Activated T-helper 1 cell treated with anti-CD3 and anti-CD28 coated beads, Interleukin-2, amount 50 U/mL, for 16 hours (primary cell): ENCODE results near the gene UBL3.

Source experiments
- DNase-seq, 2 donors: peaks; one replicate each; pipeline ENCODE4 v3.0.0-alpha.2; 2020; ENCODE audit warnings: low read depth in 1 of 2, low spot score in 1 of 2

Gene UBL3

GRCh38 chr13:29810898-29811297, 39.5 kb downstream of the UBL3 start:
- no peak for DNase-seq

GRCh38 chr13:29810145-29810742, 40.2 kb downstream of the UBL3 start:
- DNase-seq, result no peak

- no peak for DNase-seq
Observed at GRCh38 chr13:29808264-29808663, 42.2 kb downstream of the UBL3 start.

GRCh38 chr13:29805994-29806979, 44.1 kb downstream of the UBL3 start:
- no peak for DNase-seq

- no peak for DNase-seq
Observed at GRCh38 chr13:29803221-29803620, 47.2 kb downstream of the UBL3 start.

GRCh38 chr13:29802621-29803020, 47.8 kb downstream of the UBL3 start:
- DNase-seq, result no peak

- no peak for DNase-seq
Observed at GRCh38 chr13:29801737-29802305, 48.6 kb downstream of the UBL3 start.

- DNase-seq, result no peak
Observed at GRCh38 chr13:29801102-29801501, 49.3 kb downstream of the UBL3 start.

GRCh38 chr13:29800687-29801086, 49.7 kb downstream of the UBL3 start:
- no peak for DNase-seq

- DNase-seq, result no peak
Observed at GRCh38 chr13:29799041-29799440, 51.4 kb downstream of the UBL3 start.

- DNase-seq, result no peak
Observed at GRCh38 chr13:29791997-29792780, 58.2 kb downstream of the UBL3 start.

GRCh38 chr13:29791508-29791907, 58.9 kb downstream of the UBL3 start:
- DNase-seq, result no peak

GRCh38 chr13:29786698-29787097, 63.7 kb downstream of the UBL3 start:
- DNase-seq, result no peak

- DNase-seq, result no peak
Observed at GRCh38 chr13:29785978-29786377, 64.4 kb downstream of the UBL3 start.

GRCh38 chr13:29782798-29783197, 67.6 kb downstream of the UBL3 start:
- no peak for DNase-seq

- no peak for DNase-seq
Observed at GRCh38 chr13:29774830-29775229, 75.6 kb downstream of the UBL3 start.

- no peak for DNase-seq
Observed at GRCh38 chr13:29771247-29771646, 79.2 kb downstream of the UBL3 start.

- no peak for DNase-seq
Observed at GRCh38 chr13:29767006-29767405, 83.4 kb downstream of the UBL3 start.

GRCh38 chr13:29763436-29764180, 86.8 kb downstream of the UBL3 start:
- DNase-seq, result no peak

GRCh38 chr13:29761815-29762214, 88.6 kb downstream of the UBL3 start:
- DNase-seq, result no peak

GRCh38 chr13:29761160-29761559, 89.3 kb downstream of the UBL3 start:
- no peak for DNase-seq
